Body of pancreas (tissue), 4 donors: Measurements from ENCODE around the gene SLCO1A2.

Source experiments
- CTCF ChIP-seq, 7 experiments: fragments of 450-650 bp in 4 of 7; fragments of 200-600 bp in 3 of 7; sonication (generic) in 3 of 7; IDR thresholded peaks; one replicate each; pipeline ENCODE4 v1.5.1; 2016 to 2019; ENCODE audit warnings: antibody characterized with exemption in 7 of 7
- POLR2A ChIP-seq, 3 donors: fragments of 450-650 bp; IDR thresholded peaks; one replicate each; pipeline ENCODE4 v1.6.1; 2016; ENCODE audit warnings: antibody characterized with exemption in 3 of 3, mild to moderate bottlenecking in 2 of 3

GRCh38 chr12:21353948-21354347 is 19.2 kb upstream of the SLCO1A2 start:
- TF ChIP-seq CTCF (IDR thresholded peaks at IDR 0.05) (no peak), POLR2A (IDR thresholded peaks at IDR 0.05) (no peak)
